A673 (cell line): ENCODE results near the gene MGAT2. TPM values are rescaled to one million over a fixed set of nuclear protein-coding genes. Genes with fewer than 3 reads are reported as not detected.

ENCODE experiments used
- BruUV-seq: library from RNA; stranded (reverse); fragments of 400-500 nt; replicated peaks from 2 replicates; lab custom pipeline; 2021; lab: Mats Ljungman, UMichigan
- CTCF ChIA-PET: fragments of 300-600 bp; sonication (Branson Sonifier 250); formaldehyde crosslinking; loops from one replicate; lab custom pipeline; 2022; ENCODE audit warnings: antibody characterized with exemption; lab: Charles Lee
- POLR2A ChIA-PET: fragments of 300-600 bp; sonication (Branson Sonifier 250); formaldehyde crosslinking; loops from one replicate; lab custom pipeline; 2022; ENCODE audit warnings: antibody characterized with exemption; ENCODE audit not compliant: low non-redundant PET; lab: Charles Lee
- DNase-seq: peaks from one replicate; pipeline ENCODE4 v3.0.0-alpha.2; 2015; ENCODE audit warnings: low spot score
- H3K27ac ChIP-seq: fragments of 200-600 bp; sonication (generic); 2 replicates; pipeline ENCODE4 v1.5.1; 2016; ENCODE audit warnings: mixed run types, low read depth, mild to moderate bottlenecking, mixed read lengths, antibody characterized with exemption, low read length; ENCODE audit not compliant: poor library complexity, severe bottlenecking
- H3K27me3 ChIP-seq: fragments of 200-600 bp; sonication (generic); replicated peaks from 2 replicates; pipeline ENCODE4 v1.6.1; 2017; ENCODE audit warnings: mixed run types, low read depth, mild to moderate bottlenecking, mixed read lengths, antibody characterized with exemption, low read length; ENCODE audit not compliant: insufficient read depth, poor library complexity
- H3K36me3 ChIP-seq: fragments of 200-600 bp; sonication (generic); 2 replicates; pipeline ENCODE4 v1.6.1; 2016; ENCODE audit warnings: mixed run types, mild to moderate bottlenecking, mixed read lengths, antibody characterized with exemption, low read length; ENCODE audit not compliant: insufficient read depth, poor library complexity, severe bottlenecking
- H3K4me1 ChIP-seq: fragments of 200-600 bp; sonication (generic); 2 replicates; pipeline ENCODE4 v1.6.1; 2017; ENCODE audit warnings: mixed run types, mild to moderate bottlenecking, mixed read lengths, antibody characterized with exemption, low read length; ENCODE audit not compliant: insufficient read depth, poor library complexity, severe bottlenecking
- H3K4me3 ChIP-seq: fragments of 200-600 bp; sonication (generic); 2 replicates; pipeline ENCODE4 v1.5.1; 2016; ENCODE audit warnings: low read depth, mixed run types, mild to moderate bottlenecking, mixed read lengths, low read length; ENCODE audit not compliant: poor library complexity, severe bottlenecking
- H3K9me3 ChIP-seq: fragments of 200-600 bp; sonication (generic); 2 replicates; pipeline ENCODE4 v1.6.1; 2016; ENCODE audit warnings: mixed run types, low read depth, mild to moderate bottlenecking, mixed read lengths, antibody characterized with exemption, low read length; ENCODE audit not compliant: poor library complexity, severe bottlenecking
- CTCF ChIP-seq: fragments of 300-800, 200-600 bp; sonication (generic); conservative IDR thresholded peaks from 2 replicates; pipeline ENCODE4 v1.5.1; 2017; ENCODE audit warnings: low read depth, mild to moderate bottlenecking, antibody characterized with exemption, low read length, moderate library complexity, mixed read lengths
- EZH2 ChIP-seq: fragments of 200-600 bp; sonication (generic); IDR thresholded peaks from 2 replicates; pipeline ENCODE4 v1.6.1; 2017; ENCODE audit warnings: borderline replicate concordance, low read depth, mild to moderate bottlenecking, mixed read lengths, antibody characterized with exemption, low read length; ENCODE audit not compliant: poor library complexity, severe bottlenecking
- intact Hi-C: fragments of 100-400 bp; cut with micrococcal nuclease; formaldehyde crosslinking; loops from one replicate; pipeline ENCODE4 v1.10.0; 2022; ENCODE audit not compliant: unreplicated experiment
- total RNA-seq: library from RNA; stranded (reverse); gene quantifications from 2 replicates; pipeline ENCODE4 v1.2.3, GENCODE V29; 2021

Gene MGAT2
- total RNA-seq, 1 experiment from 2014 or later: 37.3 TPM

- no peaks in the 10 kb centered on the region for H3K27me3 ChIP-seq
- CTCF ChIA-PET: no interaction called here
- no peaks in the 10 kb centered on the region for H3K4me1 ChIP-seq
- TF ChIP-seq CTCF (no peak), EZH2 (no peak)
- BruUV-seq: no TSS peak
- DNase-seq: no peak
- intact Hi-C loops: no loop called here
- no peaks in the 10 kb centered on the region for H3K9me3 ChIP-seq
- POLR2A ChIA-PET: no interaction called here
- H3K36me3 ChIP-seq: peaks cover 10% of the 10 kb centered on the region
- no peak overlapping the region for H3K27ac ChIP-seq
- H3K4me3 ChIP-seq: no peak overlapping the region
Observed at GRCh38 chr14:49659526-49660455, 39.2 kb downstream of the MGAT2 start.

- no peak overlapping the region for H3K27ac ChIP-seq
- BruUV-seq: no TSS peak
- peaks cover 18% of the 10 kb centered on the region for H3K36me3 ChIP-seq
- POLR2A ChIA-PET: no interaction called here
- H3K4me3 ChIP-seq: no peak overlapping the region
- no peaks in the 10 kb centered on the region for H3K9me3 ChIP-seq
- no peaks in the 10 kb centered on the region for H3K4me1 ChIP-seq
- intact Hi-C loops: no loop called here
- DNase-seq: no peak
- CTCF ChIA-PET: no interaction called here
- no peaks in the 10 kb centered on the region for H3K27me3 ChIP-seq
- TF ChIP-seq EZH2: no peak
- no peak for TF ChIP-seq CTCF
Observed at GRCh38 chr14:49670475-49670874, 49.9 kb downstream of the MGAT2 start.

Other genes with a start within 250 kb of the MGAT2 start
- gene RPS29, start 34.4 kb upstream of the MGAT2 start, total RNA-seq: 1,002 and 1,040 TPM in 2 replicates
- 47.5 and 49.2 TPM in 2 replicates for gene LRR1, start 21.9 kb upstream of the MGAT2 start, total RNA-seq
- 188 and 202 TPM in 2 replicates for gene RPL36AL, start 173 bp upstream of the MGAT2 start, total RNA-seq
- gene DNAAF2, start 14.4 kb downstream of the MGAT2 start, total RNA-seq: 12.4 and 13.7 TPM in 2 replicates
- gene POLE2, start 67.4 kb downstream of the MGAT2 start, total RNA-seq: 39.5 and 42.1 TPM in 2 replicates
- 1.3 TPM in 2 replicates for gene KLHDC1, start 72.3 kb downstream of the MGAT2 start, total RNA-seq
- gene KLHDC2, start 147.4 kb downstream of the MGAT2 start, total RNA-seq: 34.0 and 39.6 TPM in 2 replicates
- gene NEMF, start 232.0 kb downstream of the MGAT2 start, total RNA-seq: 77.5 and 80.2 TPM in 2 replicates